Lung microvascular endothelial cell (primary cell): ENCODE results near the gene CIAO2B. TPM values are rescaled to one million over a fixed set of nuclear protein-coding genes. Genes with fewer than 3 reads are reported as not detected.
"Not testable (repeated sequence)": the region's sequence is repeated elsewhere in the genome, so short reads cannot be mapped to it uniquely, and the experiment has no call there.

ENCODE experiments used
- DNase-seq, 2 donors: peaks; one replicate each; pipeline versions ENCODE4 v3.0.0 to v3.0.0-alpha.2; 2010; ENCODE audit warnings: low read depth in 2 of 2
- total RNA-seq: library from RNA; depleted of rRNA; stranded (reverse); fragments of >200 nt; gene quantifications from 2 replicates; pipeline ENCODE4 v1.2.1, GENCODE V29; 2014

The CIAO2B gene
- total RNA-seq = 124 and 176 TPM in 2 replicates

DNA sequence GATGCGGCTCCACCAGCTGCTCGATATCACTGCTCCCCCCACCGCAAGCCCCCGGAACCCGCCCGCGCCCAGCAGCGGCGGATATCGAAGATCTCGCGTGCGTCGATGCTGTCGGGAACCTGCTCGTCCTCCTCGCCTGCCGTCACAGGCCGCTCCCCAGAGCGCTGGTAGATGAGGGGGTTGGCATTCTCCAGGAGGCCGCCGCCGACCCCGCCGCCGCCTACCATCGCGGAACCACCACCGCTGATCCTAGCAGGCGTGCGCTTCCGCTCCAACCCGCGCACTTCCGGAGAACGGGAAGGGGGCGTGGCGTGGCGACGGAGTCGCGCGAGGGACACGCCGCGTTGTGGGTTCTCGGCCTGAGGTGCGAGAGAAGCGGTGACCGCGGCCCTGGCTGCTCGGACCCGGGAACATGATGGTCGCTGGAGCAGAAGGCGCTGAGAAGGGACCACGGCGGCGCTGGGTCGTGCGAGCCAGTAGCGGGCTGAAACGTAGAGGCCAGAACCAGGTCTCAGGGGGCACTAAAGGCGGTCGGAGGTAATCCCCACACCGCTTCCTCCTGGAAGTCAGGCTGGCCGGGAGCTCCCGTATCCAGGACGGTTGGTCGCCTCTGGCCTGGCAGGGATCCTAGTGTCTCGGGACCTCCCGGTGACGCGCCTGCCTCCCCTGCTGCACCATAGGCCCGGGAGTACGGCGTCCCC is at the start of gene CIAO2B:
Gene CIAO2B (minus strand): TSS at position 265 of the 701 bp plus-strand sequence. CDS start 38 bp downstream, at position 227.
- peak; percentile 88 to 92 for DNase-seq

GRCh38 chr16:66983033-66983432 is 48.8 kb upstream of the CIAO2B start:
- DNase-seq = no peak

- DNase-seq = no peak
Observed at GRCh38 chr16:66979011-66979717, 45.0 kb upstream of the CIAO2B start.

- peak; percentile 78 to 89 for DNase-seq
Observed at GRCh38 chr16:66977341-66978113, 43.3 kb upstream of the CIAO2B start.

DNA sequence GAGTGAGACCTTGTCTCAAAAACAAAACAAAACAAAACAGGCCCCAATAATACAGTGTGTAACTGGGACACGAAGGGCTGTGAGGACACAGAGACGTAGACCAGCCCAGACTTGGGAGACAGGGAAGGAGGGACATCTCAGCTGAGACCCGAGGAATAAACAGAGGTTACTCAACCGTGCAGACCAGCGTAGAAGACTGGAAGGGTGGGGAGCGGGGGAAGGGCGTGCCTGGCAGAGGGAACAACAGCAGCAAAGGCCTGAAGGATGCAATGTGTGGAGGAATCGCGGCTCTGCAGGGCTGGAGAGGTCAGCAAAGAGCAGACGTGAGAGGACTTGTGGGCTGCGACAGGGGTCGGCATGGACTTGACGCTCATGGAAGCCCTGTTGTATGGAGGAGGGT is 42.5 kb upstream of the CIAO2B start:
- no peak for DNase-seq

- DNase-seq = no peak
Observed at GRCh38 chr16:66975302-66975893, 41.2 kb upstream of the CIAO2B start.

DNA sequence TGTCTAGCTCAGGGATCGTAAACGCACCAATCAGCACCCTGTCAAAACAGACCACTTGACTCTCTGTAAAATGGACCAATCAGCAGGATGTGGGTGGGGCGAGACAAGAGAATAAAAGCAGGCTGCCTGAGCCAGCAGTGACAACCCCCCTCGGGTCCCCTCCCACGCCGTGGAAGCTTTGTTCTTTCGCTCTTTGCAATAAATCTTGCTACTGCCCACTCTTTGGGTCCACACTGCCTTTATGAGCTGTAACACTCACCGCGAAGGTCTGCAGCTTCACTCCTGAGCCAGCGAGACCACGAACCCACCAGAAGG is 40.7 kb upstream of the CIAO2B start:
- DNase-seq = not testable (repeated sequence)

GRCh38 chr16:66974156-66974931 is 40.1 kb upstream of the CIAO2B start:
- not testable (repeated sequence) for DNase-seq

DNA sequence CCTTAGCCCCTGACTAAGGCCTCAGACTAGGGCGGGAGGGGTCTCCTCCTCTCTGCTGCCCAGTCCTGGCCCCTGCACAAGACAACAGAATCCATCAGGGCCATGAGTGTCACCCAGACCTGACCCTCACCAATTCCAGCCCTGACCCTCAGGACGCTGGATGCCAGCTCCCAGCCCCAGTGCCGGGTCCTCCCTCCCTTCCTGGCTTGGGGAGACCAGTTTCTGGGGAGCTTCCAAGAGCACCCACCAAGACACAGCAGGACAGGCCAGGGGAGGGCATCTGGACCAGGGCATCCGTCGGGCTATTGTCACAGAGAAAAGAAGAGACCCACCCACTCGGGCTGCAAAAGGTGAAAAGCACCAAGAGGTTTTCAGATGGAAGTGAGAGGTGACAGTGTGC is 39.5 kb upstream of the CIAO2B start:
- no peak for DNase-seq

DNA sequence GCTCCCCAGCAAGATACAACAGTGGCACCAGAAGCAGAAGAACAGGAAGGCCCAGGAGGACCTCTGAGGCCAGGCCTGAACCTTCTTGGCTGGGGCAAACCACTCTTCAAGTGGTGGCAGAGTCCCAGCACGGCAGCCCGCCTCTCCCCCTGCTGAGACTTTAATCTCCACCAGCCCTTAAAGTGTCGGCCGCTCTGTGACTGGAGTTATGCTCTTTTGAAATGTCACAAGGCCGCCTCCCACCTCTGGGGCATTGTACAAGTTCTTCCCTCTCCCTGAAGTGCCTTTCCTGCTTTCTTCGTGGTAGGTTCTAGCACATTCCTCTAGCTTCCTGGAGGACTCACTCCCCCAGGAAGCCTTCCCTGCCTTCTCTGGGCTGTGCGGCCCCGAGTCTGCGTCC is 38.8 kb upstream of the CIAO2B start:
- no peak for DNase-seq

DNA sequence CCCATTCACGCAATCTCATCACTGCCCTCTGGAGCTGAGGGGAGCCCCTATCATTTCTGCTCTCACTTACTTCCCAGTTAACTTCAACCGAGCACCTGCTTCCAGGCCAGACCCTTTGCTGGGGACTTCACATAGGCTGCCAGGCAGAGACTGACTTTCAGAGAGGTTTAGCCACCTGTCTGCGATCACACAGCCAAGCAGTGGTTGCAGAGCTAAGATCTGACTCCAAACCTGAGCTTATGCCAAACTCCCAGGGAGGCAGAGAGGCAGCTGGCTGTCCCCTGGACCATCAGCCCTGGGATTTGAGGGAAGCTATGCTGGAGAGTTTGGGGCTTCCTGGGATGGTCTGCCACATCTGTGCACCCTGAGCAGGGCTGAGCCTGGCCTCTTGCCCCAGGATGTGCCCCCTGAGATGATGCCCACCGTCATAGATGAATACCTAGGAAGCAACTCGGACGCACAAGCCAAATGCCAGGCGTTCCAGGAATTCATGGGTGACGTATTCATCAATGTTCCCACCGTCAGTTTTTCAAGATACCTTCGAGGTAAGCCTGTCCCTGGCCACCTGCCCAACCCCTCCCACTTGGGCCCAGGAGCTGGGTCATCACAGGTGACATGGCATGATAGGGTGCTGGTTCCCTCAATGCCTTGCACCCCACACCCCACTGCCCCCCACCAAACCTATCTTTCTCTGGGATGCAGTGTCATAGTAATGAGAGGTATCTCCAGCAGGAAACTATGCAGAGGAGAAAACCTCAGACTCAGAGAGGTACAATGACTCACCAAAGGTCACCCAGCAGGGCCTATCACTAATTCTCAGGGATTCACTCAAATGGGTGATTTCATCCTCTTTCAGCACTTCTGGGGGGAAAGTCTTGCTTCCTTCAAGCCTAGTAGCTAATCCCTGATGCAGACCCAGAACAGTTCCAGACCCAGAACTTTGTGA is 36.8 kb upstream of the CIAO2B start:
- DNase-seq = no peak

DNA sequence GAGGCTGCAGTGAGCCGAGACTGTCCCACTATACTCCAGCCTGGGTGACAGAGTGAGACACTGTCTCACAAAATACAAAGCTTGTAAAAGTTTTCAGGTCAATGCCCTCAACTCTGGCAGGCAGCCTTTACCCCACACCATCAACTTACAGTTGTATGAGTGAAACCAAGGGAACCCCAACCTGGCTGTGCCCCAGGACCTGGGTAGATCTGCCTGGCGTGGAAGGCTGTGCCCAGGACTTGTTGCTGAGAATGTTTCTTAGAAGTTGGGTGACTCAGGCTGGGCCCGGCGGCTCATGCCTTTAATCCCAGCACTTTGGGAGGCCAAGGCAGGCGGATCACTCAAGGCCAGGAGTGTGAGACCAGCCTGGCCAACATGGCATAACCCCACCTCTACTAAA is 34.6 kb upstream of the CIAO2B start:
- DNase-seq = no peak

- DNase-seq = no peak
Observed at GRCh38 chr16:66964049-66964448, 29.8 kb upstream of the CIAO2B start.

DNA sequence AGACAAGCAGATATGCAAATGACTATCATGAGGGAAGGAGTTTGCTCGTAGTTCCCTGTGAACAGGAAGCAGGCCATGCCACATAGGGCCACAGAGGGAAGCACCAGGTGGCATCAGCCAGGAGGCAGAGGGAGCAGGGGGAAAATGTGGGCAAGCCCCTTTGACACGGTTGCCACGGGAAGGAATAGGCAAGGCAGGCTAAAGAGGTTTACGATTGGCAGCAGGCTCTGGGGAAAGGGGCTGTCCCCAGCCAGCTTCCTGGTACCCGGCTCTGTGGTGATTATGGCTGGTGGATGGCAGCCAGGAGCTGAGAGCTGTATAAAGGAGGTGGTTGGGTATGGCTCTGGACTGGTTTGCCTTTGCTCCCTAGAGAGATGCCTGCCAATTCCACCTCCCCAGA is 27.7 kb upstream of the CIAO2B start:
- no peak for DNase-seq

GRCh38 chr16:66961065-66961744 is 27.0 kb upstream of the CIAO2B start, which contains the start of gene CES3:
Gene CES3 (plus strand): TSS chr16:66961266. CDS start chr16:66961308, 42 bp downstream.
- DNase-seq = peak; percentile 69 to 74

- no peak for DNase-seq
Observed at GRCh38 chr16:66960270-66960669, 26.1 kb upstream of the CIAO2B start.

GRCh38 chr16:66959704-66960161 is 25.5 kb upstream of the CIAO2B start:
- DNase-seq = no peak

DNA sequence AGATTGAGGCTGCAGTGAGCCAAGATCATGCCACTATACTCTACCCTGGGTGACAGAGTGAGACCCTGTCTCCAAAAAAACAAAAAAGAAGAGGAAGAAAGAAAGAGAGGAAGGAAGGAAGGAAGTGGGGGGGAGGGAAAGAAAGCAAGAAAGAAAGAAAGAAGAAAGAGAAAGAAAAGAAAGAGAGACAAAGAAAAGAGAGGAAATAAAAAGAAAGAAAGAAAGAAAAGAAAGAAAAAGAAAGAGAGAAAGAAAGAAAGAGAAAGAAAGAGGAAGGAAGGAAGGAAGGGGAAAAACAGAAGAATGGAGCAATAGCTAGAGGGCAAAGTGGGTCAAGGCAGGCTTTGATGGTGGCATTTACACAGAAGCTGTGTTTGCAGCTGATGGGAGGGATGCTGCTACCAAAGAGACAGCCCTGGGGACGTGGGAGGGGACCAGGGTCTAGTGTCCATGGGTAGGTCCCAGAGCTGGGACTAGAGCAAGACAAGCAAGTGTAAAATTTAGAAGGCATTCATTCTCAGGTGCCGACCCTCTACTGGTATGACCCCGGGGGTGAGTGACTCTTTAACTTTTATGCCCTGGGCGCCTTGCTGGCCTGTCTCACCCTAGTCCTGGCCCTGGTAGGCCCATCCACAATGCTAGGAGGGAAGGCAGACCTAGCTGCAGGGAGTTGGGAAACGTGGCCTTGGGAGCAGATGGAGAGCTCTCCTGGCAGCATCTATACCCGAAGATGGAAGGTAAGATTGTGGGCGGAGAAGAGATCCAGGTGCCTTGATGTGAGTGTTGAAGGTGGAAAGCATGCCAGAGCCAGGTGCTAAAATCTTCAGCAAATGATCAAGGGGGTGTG is 24.9 kb upstream of the CIAO2B start:
- DNase-seq = no peak

GRCh38 chr16:66956154-66956457 is 21.9 kb upstream of the CIAO2B start:
- not testable (repeated sequence) for DNase-seq
